HG03159 (cell line): ENCODE measurements around the gene FLT1.

Experiments
- ATAC-seq: cut with Tn5 transposase; IDR thresholded peaks from one replicate; pipeline ENCODE4 v1.9.1; 2021; ENCODE audit warnings: mild to moderate bottlenecking, moderate library complexity; ENCODE audit not compliant: unreplicated experiment

FLT1 gene

GRCh38 chr13:28529836-28530235 is 34.9 kb upstream of the FLT1 start:
- ATAC-seq = no peak

- ATAC-seq = no peak
These were observed 33.9 kb upstream of the FLT1 start for GRCh38 chr13:28528848-28529247.

GRCh38 chr13:28528388-28528787 is 33.5 kb upstream of the FLT1 start:
- ATAC-seq = no peak

DNA sequence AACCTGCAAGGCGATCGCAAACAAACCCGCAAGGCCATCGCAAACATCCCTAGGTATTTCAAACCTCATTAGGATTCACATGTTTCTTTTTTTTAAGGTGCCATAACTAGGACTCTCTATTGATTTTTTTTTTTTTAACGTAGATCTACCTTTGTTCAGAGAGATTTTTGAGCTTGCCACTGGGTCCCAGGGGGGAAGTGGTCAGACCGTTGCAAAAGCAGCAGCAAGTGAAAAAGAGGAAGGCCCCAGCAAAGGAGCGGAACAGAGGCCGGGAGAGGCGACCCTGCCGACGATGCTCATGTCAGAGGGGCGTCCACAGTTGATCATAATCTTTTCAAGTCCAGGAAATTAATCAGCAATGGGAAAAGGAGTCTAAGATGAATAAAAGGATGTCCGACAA is 32.7 kb upstream of the FLT1 start:
- no peak for ATAC-seq

- no peak for ATAC-seq
These were observed 31.9 kb upstream of the FLT1 start for GRCh38 chr13:28526876-28527275.

DNA sequence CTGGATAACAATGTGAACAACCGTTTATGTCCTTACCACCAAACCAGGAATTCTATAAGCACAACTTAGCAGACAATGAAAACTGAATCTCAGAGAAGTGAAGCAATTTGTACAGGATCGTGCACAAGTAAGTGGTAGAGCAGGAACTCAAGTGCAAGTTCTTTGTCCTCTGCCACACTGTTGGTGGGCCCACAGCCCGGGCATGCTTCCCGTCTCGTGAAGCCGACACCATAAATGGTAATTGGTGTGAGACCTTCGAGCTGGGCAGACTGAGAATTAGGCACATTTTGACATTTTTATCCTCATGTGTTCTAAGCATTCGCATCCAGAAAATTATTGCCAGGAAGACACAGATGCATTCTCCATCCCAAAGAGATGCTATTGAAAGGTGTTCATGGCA is 27.9 kb upstream of the FLT1 start:
- no peak for ATAC-seq

- no peak for ATAC-seq
These were observed 18.8 kb upstream of the FLT1 start for GRCh38 chr13:28513745-28514144.

- no peak for ATAC-seq
These were observed 15.6 kb upstream of the FLT1 start for GRCh38 chr13:28510542-28510941.

DNA sequence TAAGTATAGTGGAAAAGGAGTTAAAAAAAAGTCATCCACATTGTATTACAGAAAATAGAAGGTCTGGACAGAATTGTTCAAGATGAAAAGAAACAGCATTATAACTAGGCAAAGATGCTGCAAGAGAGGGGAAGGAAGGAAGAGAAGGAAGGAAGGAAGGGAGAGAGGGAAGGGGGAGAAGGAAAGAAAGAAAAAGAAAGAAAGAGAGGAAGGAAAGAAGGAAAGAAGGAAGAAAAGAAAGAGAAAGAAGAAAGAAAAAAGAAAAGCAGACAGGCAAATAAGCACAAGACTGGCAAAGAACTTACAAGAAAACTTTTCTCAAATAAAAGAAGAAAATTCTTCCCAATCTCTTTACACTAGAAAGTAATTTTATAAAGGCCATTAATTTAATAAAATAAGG is 15.1 kb upstream of the FLT1 start:
- no peak for ATAC-seq

DNA sequence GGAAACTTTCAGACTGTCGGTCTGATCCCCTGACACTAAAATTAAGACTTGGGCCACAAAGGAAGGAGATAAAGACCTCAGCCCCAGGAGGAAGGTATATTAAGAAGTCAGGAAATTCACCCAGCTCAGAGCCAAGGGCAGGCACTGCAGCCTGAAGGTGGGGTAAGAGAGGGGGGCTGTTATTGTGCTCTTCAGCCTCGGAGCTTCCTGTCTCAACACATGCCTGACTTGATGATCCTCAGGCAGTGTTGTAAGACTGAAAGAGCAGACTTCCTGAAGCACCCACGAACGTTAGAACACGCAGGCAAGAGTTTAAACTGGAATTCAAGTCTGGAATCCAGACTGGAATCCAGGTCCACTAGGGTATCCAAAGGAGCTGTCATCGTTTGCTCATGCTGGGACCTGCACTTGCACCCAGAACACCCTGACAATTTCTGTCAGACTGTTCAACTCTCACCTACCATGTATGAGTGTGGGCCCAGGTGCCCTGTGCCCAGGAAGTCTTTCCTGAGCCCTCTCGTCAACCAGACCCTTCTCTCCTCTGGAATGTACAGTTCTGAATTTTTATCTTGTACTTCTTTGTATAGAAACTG is 10.7 kb upstream of the FLT1 start:
- no peak for ATAC-seq

DNA sequence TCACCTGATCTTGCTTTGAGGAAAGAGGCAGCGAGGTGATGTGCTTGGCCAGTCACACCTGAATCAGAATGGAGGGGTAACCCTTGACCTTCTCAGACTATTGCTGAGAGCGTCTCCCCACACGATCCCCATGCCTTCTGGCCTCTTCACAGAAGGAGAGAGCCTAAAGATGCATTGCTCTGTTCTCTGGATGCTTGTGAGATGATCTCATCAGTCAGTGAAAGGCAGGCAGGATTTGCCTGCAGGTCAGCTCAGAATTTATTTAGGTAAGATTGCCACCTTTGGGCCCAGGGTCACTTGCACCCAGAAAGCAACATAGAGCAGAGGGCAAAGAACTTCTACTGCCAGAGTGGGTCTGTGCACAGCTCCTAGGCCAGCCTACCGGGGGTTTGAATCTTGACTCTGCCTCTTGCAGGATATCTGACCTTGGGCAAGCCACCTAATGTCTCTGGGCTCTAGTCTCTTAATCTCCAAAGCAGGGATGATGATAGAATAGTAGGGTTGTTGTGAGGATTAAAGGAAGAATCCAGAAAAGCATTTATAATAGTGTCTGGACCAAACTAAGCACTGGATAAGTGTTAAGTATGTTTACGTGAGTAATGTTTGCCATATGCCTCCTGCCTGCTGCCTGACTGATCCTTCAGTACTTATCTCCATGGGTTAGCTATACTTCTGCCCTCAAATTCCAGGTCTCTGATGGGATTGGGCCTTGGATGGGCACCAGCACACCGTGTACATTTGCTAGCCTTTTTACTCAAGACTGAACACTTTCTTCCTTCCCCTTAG is 8.4 kb upstream of the FLT1 start:
- no peak for ATAC-seq

DNA sequence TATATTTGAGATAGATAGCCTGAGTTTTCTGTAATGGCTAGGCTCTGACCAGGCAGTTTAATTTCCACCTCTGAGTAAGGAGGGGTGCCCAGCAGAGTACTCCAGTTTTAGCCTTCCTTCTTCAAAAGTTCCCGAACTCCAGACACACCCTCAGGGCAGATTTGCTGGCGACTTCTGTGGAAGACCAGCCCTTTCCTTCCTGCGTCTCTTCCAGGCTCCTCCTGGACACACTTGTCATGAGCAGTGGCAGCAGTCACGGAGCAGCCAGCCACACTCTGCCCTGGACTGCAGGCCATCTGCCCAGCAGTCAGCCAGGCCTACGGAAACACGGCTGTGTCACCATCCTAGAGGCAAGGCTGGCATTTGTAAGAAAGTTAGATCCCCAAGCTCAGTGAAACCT is 6.6 kb upstream of the FLT1 start:
- no peak for ATAC-seq

- no peak for ATAC-seq
These were observed 4.7 kb upstream of the FLT1 start for GRCh38 chr13:28499609-28500008.

- no peak for ATAC-seq
These were observed 3.7 kb upstream of the FLT1 start for GRCh38 chr13:28498481-28499115.

GRCh38 chr13:28497143-28497876 is 2.4 kb upstream of the FLT1 start:
- no peak for ATAC-seq

GRCh38 chr13:28496188-28496564 is 1.2 kb upstream of the FLT1 start:
- ATAC-seq = no peak

GRCh38 chr13:28495538-28496187 is 735 bp upstream of the FLT1 start:
- no peak for ATAC-seq

DNA sequence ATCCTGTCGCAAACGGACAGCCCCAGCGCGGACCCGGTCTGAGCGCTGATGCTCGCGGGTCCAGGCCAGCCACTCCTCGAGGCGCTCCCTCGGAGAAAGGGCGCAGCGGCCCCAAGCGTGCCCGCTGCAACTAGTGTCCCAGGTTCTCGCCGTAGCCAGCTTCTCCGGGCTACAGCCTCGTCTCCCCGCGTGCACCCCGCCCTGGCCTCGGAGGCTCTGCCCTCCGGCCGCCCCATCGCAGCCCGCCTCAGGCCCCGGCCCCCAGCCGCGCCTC is 487 bp downstream of the FLT1 start:
- peak; percentile 41 for ATAC-seq

DNA sequence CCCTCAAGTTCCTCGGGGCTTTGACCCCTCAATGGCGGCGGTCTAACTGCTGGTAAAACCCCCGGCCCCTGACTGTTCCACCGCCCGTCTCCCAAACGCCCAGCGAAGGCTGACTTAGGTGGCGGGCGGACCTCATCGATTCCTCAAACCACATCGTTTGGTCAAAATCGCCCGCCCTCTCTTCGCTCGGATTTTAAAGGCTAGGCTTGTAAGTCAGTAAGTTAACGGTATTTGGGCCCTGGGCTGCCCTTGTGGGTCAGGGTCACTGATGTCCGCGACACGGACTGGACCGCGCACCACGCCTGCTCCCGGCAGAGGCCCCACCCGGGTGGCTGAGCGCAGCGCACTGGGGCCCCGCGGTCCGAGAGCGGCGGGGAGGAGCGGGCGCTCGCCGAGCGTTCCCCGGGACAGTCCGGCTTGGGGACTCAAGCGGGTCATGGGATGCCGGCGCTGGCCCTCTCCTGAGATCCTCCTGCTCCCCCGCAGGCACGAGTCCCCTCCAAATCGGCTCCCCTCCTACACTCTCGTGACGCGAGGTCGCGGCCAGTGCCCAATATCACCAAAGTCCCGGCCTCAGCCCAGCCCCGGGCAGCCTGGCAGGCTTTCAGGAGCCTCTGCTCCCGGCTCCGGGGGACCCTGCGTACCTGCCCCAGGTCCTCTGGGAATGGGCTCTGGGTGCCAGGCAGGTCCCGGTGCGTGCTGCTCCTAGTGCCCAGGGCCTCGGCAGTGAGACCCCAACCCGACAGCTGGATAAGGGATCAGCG is 1.0 kb downstream of the FLT1 start:
- ATAC-seq = peak; percentile 16

GRCh38 chr13:28492569-28493367 is 2.2 kb downstream of the FLT1 start:
- no peak for ATAC-seq
